Activated CD8-positive, alpha-beta memory T cell treated with anti-CD3 and anti-CD28 coated beads, Interleukin-2, amount 50 U/mL, for 1 hour (primary cell): ENCODE data around the gene CFAP74.
"Not testable (repeated sequence)": the region's sequence is repeated elsewhere in the genome, so short reads cannot be mapped to it uniquely, and the experiment has no call there.

Experiments used
- DNase-seq: peaks from one replicate; pipeline ENCODE4 v3.0.0-alpha.2; 2020; ENCODE audit errors: extremely low read depth

The CFAP74 gene

GRCh38 chr1:1988061-1988945 lies 15.3 kb downstream of the CFAP74 start:
- DNase-seq, result no peak

DNA sequence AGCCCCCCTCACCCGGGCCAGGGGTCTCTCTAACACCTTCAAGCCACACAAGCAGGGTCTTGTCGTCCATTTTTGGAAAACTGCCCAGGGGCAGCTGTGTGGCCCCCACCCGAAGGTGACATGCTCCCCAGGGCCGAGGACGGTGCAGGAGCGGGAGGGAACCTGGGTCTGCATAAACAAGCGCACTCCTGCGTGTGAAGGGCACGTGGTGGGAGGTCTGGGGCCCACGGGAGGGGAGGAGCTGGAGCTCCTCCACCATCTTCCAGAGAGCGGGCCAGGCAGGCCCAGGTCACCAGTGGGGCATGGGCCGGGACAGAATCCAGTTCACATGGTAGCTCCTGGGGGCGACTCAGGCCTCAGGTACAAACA lies 16.5 kb downstream of the CFAP74 start:
- no peak for DNase-seq

DNA sequence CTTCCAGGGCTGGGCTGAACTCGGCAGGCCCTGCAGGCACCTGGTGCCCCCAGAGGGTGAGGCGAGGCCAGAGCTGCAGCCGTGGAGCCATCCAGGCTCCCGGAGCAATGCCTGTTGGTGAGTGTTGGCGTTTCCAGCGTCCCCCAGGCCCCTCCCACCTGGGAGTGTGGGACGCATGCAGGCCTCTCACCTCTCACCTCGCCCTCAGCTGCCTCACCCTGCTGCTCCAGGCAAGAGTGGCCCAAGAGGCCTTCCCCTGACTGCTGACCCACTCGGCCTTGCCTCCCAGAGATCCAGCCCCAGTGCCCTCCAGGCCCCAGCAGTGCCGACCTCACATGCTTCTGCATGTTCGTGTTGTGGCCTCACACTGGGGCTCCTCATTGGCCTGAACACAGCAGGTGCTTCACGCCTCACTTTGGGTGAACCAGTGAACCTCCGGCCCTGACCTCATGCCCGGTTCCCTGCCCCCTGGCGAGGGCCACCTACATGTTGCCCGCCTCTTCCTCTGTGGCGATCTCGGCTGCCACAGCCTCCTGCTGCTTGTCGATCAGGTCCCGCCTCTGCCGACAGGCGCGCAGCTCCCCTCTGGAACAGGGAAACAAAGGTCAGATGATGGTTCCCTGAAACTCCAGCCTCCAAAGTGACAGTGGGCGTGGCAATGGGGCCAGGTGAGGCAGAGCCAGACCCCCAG lies 17.0 kb downstream of the CFAP74 start:
- DNase-seq, result no peak

GRCh38 chr1:1985375-1986050 lies 18.1 kb downstream of the CFAP74 start:
- no peak for DNase-seq

DNA sequence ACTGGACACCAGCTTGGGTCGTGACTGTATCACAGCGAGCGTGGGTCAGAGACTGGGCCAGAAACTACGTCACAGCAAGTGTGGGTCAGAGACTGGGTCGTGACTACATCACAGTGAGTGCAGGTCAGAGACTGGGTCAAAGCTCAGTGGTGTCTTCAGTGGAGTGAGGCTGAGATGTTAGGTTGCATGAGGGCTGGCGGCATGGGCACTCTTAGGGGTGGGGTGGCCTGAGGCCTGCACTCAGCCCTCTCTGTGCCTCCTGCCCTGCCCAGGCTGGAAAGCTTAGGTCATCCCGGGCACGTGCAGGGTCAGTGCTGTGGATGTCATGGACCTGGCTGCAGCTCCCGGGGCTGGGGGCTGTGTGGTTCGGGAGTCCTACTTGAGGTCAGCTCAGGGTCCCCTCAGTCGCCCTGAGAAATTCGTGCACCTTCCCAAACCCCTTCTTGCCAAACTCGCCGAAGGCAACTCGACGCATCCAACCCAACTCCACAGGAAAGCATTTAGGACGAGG lies 19.0 kb downstream of the CFAP74 start:
- no peak for DNase-seq

- no peak for DNase-seq
Observed at GRCh38 chr1:1982379-1983232, 21.0 kb downstream of the CFAP74 start.

DNA sequence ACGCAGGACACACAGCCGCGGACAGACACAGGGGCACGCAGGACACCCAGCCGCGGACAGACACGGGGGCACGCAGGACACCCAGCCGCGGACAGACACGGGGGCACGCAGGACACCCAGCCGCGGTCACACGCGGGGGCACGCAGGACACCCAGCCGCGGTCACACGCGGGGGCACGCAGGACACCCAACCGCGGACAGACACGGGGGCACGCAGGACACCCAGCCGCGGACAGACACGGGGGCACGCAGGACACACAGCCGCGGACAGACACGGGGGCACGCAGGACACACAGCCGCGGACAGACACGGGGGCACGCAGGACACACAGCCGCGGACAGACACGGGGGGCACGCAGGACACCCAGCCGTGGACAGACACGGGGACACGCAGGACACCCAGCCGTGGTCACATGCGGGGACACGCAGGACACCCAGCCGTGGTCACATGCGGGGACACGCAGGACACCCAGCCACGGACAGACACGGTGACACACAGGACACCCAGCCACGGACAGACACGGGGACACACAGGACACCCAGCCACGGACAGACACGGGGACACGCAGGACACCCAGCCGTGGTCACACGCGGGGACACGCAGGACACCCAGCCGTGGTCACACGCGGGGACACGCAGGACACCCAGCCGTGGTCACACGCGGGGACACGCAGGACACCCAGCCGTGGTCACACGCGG lies 21.8 kb downstream of the CFAP74 start:
- not testable (repeated sequence) for DNase-seq

GRCh38 chr1:1981142-1981500 lies 22.5 kb downstream of the CFAP74 start:
- no peak for DNase-seq

- no peak for DNase-seq
Observed at GRCh38 chr1:1980467-1981141, 23.0 kb downstream of the CFAP74 start.

GRCh38 chr1:1979482-1980165 lies 24.0 kb downstream of the CFAP74 start:
- DNase-seq, result no peak

DNA sequence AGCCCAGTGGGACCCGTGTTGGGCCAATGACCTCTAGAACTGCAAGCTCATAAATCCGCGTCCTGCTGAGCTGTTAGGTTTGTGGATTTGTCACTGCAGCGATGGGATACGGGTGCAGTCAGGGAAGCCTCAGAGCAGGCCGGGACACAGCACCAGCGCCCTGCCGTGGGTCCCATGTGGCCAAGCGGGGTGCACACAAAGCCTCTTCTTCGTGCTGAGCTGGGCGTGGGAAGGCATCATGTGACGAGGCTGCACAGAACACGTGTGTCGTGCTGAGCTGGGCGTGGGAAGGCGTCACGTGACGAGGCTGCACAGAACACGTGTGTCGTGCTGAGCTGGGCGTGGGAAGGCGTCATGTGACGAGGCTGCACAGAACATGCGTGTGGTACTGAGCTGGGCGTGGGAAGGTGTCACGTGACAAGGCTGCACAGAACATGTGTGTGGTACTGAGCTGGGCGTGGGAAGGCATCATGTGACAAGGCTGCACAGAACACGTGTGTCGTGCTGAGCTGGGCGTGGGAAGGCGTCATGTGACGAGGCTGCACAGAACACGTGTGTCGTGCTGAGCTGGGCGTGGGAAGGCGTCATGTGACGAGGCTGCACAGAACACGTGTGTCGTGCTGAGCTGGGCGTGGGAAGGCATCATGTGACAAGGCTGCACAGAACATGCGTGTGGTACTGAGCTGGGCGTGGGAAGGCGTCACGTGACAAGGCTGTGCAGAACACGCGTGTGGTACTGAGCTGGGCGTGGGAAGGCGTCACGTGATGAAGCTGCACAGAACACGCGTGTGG lies 24.7 kb downstream of the CFAP74 start:
- not testable (repeated sequence) for DNase-seq

- DNase-seq, result no peak
Observed at GRCh38 chr1:1978108-1978507, 25.5 kb downstream of the CFAP74 start.

DNA sequence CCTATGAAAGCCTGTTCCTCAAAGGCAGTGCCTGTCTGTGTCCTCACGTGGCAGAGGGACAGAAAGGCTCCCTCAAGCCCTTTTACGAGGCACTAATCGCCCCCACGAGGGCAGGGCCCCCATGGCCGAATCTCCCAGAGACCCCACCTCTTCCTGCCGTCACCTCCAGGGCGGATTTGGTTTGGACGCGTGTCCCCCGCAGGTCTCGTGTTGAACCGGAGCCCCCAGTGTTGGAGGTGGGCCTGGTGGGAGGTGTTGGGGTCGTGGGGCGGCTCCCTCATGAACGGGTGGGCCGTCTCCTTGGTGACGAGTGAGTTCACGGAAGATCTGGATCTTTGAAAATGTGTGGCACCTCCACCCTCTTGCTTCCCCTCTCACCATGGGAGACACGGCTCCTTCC lies 27.6 kb downstream of the CFAP74 start:
- DNase-seq, result no peak

GRCh38 chr1:1975535-1975934 lies 28.1 kb downstream of the CFAP74 start:
- no peak for DNase-seq

- DNase-seq, result no peak
Observed at GRCh38 chr1:1974834-1975233, 28.8 kb downstream of the CFAP74 start.

GRCh38 chr1:1973716-1974642 lies 29.6 kb downstream of the CFAP74 start:
- no peak for DNase-seq

GRCh38 chr1:1972976-1973715 lies 30.4 kb downstream of the CFAP74 start:
- DNase-seq, result no peak
